K562 (cell line): ENCODE data around the gene PDLIM5.

Experiments used
- BRF1 ChIP-seq: IDR thresholded peaks from 3 replicates; pipeline ENCODE4 v1.6.1; 2011; ENCODE audit warnings: borderline replicate concordance, mild to moderate bottlenecking; ENCODE audit not compliant: insufficient read length; ENCODE audit errors: extremely low read depth
- ZNF830 ChIP-seq: fragments of 250-450 bp; sonication (Bioruptor Pico); IDR thresholded peaks from 2 replicates; pipeline ENCODE4 v1.5.0; 2021; ENCODE audit warnings: mild to moderate bottlenecking
- TF ChIP-seq, protein P1 (sequence below), 2 experiments: fragments of 450-650 bp; formaldehyde crosslinking in 1 of 2; IDR thresholded peaks; 2 replicates each; pipeline versions ENCODE4 v1.4.0 to v1.6.1; 2014 to 2020; ENCODE audit warnings: mild to moderate bottlenecking in 2 of 2, borderline replicate concordance in 1 of 2, low read depth in 1 of 2

DNA sequence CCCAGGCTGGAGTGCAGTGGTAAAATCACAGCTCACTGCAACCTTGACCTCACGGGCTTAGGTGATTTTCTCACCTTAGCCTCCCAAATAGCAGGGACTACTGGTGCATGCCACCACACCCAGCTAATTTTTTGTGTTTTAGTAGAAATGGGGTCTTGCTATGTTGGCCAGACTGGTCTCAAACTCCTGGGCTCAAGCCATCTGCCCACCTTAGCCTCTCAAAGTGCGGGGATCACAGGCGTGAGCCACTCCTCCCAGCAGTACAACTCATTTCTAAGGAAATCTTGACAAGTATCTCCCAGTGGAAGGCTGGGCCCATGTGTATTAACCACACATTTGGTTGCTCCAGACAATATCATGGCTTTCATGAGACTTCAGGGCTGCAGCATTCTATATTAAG is 20.4 kb upstream of the PDLIM5 start:
- TF ChIP-seq BRF1 = no peak
- TF ChIP-seq ZNF830 (CRISPR knock-in tag) = no peak
- TF ChIP-seq, protein P1, sequence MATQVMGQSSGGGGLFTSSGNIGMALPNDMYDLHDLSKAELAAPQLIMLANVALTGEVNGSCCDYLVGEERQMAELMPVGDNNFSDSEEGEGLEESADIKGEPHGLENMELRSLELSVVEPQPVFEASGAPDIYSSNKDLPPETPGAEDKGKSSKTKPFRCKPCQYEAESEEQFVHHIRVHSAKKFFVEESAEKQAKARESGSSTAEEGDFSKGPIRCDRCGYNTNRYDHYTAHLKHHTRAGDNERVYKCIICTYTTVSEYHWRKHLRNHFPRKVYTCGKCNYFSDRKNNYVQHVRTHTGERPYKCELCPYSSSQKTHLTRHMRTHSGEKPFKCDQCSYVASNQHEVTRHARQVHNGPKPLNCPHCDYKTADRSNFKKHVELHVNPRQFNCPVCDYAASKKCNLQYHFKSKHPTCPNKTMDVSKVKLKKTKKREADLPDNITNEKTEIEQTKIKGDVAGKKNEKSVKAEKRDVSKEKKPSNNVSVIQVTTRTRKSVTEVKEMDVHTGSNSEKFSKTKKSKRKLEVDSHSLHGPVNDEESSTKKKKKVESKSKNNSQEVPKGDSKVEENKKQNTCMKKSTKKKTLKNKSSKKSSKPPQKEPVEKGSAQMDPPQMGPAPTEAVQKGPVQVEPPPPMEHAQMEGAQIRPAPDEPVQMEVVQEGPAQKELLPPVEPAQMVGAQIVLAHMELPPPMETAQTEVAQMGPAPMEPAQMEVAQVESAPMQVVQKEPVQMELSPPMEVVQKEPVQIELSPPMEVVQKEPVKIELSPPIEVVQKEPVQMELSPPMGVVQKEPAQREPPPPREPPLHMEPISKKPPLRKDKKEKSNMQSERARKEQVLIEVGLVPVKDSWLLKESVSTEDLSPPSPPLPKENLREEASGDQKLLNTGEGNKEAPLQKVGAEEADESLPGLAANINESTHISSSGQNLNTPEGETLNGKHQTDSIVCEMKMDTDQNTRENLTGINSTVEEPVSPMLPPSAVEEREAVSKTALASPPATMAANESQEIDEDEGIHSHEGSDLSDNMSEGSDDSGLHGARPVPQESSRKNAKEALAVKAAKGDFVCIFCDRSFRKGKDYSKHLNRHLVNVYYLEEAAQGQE (IDR thresholded peaks at IDR 0.05; ENCODE audit: borderline replicate concordance) = no peak
- TF ChIP-seq, protein P1 (CRISPR knock-in tag; IDR thresholded peaks at IDR 0.05; ENCODE audit: low read depth) = no peak
